HepG2 (cell line): ENCODE data around the gene RPL21. TPM values are rescaled to one million over a fixed set of nuclear protein-coding genes. Genes with fewer than 3 reads are reported as not detected.

ENCODE experiments used
- ATF7-NPFF ChIP-seq: sonication (generic); formaldehyde crosslinking; IDR thresholded peaks from 2 replicates; pipeline ENCODE4 v1.8.1; 2023; ENCODE audit warnings: mild to moderate bottlenecking, low read depth, missing genetic modification reagents, moderate library complexity
- CCAR2 ChIP-seq: fragments of 200-400 bp; formaldehyde crosslinking; optimal IDR thresholded peaks from 2 replicates; pipeline ENCODE3; 2018; ENCODE audit warnings: low read depth, mild to moderate bottlenecking, low read length, moderate library complexity
- GFI1 ChIP-seq: sonication (generic); formaldehyde crosslinking; IDR thresholded peaks from 2 replicates; pipeline ENCODE4 v1.5.0; 2020; ENCODE audit warnings: missing genetic modification reagents, mild to moderate bottlenecking, borderline replicate concordance
- GZF1 ChIP-seq: sonication (generic); formaldehyde crosslinking; IDR thresholded peaks from 2 replicates; pipeline ENCODE4 v1.5.1; 2020; ENCODE audit warnings: mild to moderate bottlenecking, missing genetic modification reagents
- IKZF5 ChIP-seq: IDR thresholded peaks from 2 replicates; pipeline ENCODE4 v1.6.1; 2018; ENCODE audit warnings: missing genetic modification reagents, mild to moderate bottlenecking, missing compliant biosample characterization
- KDM1A ChIP-seq: IDR thresholded peaks from 2 replicates; pipeline ENCODE4 v1.6.1; 2016; ENCODE audit warnings: missing compliant biosample characterization
- ZBTB21 ChIP-seq: sonication (generic); formaldehyde crosslinking; IDR thresholded peaks from 2 replicates; pipeline ENCODE4 v1.4.0; 2020; ENCODE audit warnings: missing genetic modification reagents
- ZMAT3 ChIP-seq: sonication (generic); formaldehyde crosslinking; conservative IDR thresholded peaks from 2 replicates; pipeline ENCODE4 v1.7.0; 2021; ENCODE audit warnings: missing genetic modification reagents
- ZNF607 ChIP-seq: sonication (generic); formaldehyde crosslinking; IDR thresholded peaks from 2 replicates; pipeline ENCODE4 v1.5.1; 2020; ENCODE audit warnings: missing genetic modification reagents, mild to moderate bottlenecking, borderline replicate concordance
- ZNF724P ChIP-seq: sonication (generic); formaldehyde crosslinking; IDR thresholded peaks from 2 replicates; pipeline ENCODE4 v1.8.0; 2022; ENCODE audit warnings: missing genetic modification reagents, borderline replicate concordance
- polyA plus RNA-seq, 8 experiments: library from polyadenylated mRNA; depleted of rRNA in 3 of 8; stranded (reverse) in 7 of 8; unstranded in 1 of 8; fragments of >200 nt; fragmentation: Illumina TruSeq in 4 of 8; extraction: Trizol in 4 of 8; gene quantifications; 2 replicates each; pipeline versions ENCODE4 v1.2.1 to v1.2.3, GENCODE V29; 2011 to 2016; ENCODE audit warnings: low read depth in 4 of 8, missing spikeins in 1 of 8, mixed read lengths in 1 of 8; ENCODE audit not compliant: insufficient read depth in 1 of 8
- total RNA-seq, 5 experiments: library from RNA; depleted of rRNA; stranded (reverse); fragments of >200 nt; fragmentation: Illumina TruSeq; extraction: Trizol; gene quantifications; 2 replicates each; pipeline ENCODE4 v1.2.3, GENCODE V29; 2016; ENCODE audit warnings: low read depth in 1 of 5
- TF ChIP-seq, protein P1 (sequence below): IDR thresholded peaks from 2 replicates; pipeline ENCODE4 v1.6.1; 2012; ENCODE audit warnings: low read length, improper control_type of control experiment

RPL21 gene
- total and polyA plus RNA-seq, 2 of the 13 experiments (the other 11 are each of a cell fraction or from before 2014, with no cell fraction given), result 1,234 to 1,261 TPM

GRCh38 chr13:27270594-27271520 lies 19.5 kb downstream of the RPL21 start, which contains the start of gene RASL11A (continued):
- 0 out of 2 replicates have a peak, but pooled peaks have one; percentile 19 for TF ChIP-seq ZNF724P (CRISPR knock-in tag)
- TF ChIP-seq KDM1A (CRISPR knock-in tag), result 0 out of 2 replicates have a peak, but pooled peaks have one; percentile 4
- TF ChIP-seq CCAR2, result no peak
- TF ChIP-seq GFI1 (CRISPR knock-in tag), result 0 out of 2 replicates have a peak, but pooled peaks have one; percentile 72
- TF ChIP-seq, protein P1, sequence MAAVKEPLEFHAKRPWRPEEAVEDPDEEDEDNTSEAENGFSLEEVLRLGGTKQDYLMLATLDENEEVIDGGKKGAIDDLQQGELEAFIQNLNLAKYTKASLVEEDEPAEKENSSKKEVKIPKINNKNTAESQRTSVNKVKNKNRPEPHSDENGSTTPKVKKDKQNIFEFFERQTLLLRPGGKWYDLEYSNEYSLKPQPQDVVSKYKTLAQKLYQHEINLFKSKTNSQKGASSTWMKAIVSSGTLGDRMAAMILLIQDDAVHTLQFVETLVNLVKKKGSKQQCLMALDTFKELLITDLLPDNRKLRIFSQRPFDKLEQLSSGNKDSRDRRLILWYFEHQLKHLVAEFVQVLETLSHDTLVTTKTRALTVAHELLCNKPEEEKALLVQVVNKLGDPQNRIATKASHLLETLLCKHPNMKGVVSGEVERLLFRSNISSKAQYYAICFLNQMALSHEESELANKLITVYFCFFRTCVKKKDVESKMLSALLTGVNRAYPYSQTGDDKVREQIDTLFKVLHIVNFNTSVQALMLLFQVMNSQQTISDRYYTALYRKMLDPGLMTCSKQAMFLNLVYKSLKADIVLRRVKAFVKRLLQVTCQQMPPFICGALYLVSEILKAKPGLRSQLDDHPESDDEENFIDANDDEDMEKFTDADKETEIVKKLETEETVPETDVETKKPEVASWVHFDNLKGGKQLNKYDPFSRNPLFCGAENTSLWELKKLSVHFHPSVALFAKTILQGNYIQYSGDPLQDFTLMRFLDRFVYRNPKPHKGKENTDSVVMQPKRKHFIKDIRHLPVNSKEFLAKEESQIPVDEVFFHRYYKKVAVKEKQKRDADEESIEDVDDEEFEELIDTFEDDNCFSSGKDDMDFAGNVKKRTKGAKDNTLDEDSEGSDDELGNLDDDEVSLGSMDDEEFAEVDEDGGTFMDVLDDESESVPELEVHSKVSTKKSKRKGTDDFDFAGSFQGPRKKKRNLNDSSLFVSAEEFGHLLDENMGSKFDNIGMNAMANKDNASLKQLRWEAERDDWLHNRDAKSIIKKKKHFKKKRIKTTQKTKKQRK, result no peak
- no peak for TF ChIP-seq ATF7-NPFF (CRISPR knock-in tag)
- TF ChIP-seq GZF1 (CRISPR knock-in tag), result peak; percentile 58
- TF ChIP-seq ZMAT3 (CRISPR knock-in tag), result peak; percentile 49; the same call in 1 of the 2 replicates
- peak; percentile 65; the same call in 1 of the 2 replicates for TF ChIP-seq IKZF5 (CRISPR knock-in tag)
- TF ChIP-seq ZBTB21 (CRISPR knock-in tag), result no peak
- TF ChIP-seq ZNF607 (CRISPR knock-in tag), result no peak
